Measurements from ENCODE around the gene NCAPH2.

DNA sequence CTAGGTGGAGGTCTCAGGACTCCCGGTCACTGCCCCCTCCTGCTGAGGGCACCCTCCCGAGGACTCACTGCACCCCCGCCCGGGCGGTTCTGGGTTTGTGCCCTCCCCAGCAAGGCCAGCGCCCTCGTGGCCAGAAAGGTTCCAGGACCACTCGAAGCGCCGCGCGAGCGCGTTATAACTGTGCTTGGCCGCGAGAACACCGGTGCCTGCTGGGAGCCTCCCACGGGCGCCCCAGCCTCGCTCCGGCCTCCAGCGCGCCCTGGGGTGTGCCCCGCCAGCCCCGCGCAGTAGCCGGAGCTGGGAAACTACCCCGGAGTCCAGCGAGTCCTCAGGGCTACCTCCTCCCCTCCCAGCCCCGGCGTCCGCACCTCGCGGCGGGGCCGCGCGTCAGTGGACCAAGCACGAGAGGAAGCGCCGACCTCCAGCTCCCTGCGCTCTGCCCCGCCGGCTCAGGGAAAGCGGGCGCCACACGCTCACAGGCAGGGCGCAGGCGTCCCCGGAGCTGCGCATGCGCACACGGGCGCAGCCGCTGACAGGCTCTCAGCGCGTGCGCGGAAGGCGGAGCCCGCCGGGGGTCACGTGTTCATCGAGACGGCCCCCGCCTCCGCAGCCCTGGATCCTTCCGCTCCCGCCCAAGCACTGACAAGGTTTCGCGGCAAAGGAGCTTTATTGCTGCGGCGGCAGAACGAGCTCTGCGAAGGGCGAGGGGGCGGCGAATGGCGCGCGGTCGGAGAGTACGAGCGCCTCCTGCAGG is 17.3 kb downstream of the NCAPH2 start, which contains the start of gene SCO2:
- TF ChIP-seq, protein P1, sequence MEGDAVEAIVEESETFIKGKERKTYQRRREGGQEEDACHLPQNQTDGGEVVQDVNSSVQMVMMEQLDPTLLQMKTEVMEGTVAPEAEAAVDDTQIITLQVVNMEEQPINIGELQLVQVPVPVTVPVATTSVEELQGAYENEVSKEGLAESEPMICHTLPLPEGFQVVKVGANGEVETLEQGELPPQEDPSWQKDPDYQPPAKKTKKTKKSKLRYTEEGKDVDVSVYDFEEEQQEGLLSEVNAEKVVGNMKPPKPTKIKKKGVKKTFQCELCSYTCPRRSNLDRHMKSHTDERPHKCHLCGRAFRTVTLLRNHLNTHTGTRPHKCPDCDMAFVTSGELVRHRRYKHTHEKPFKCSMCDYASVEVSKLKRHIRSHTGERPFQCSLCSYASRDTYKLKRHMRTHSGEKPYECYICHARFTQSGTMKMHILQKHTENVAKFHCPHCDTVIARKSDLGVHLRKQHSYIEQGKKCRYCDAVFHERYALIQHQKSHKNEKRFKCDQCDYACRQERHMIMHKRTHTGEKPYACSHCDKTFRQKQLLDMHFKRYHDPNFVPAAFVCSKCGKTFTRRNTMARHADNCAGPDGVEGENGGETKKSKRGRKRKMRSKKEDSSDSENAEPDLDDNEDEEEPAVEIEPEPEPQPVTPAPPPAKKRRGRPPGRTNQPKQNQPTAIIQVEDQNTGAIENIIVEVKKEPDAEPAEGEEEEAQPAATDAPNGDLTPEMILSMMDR (IDR thresholded peaks at IDR 0.05): peak in 5 of 6 experiments; percentile 17 to 66 (median 56)
- peak; percentile 89 to 91 for TF ChIP-seq POLR2A (IDR thresholded peaks at IDR 0.05)
